Fibroblast of pulmonary artery (primary cell): ENCODE data around the gene CHCHD3.
A peak's percentile ranks its signal among the peaks of the same experiment; 100 is the strongest.

Source experiments
- DNase-seq: peaks from one replicate; pipeline ENCODE4 v3.0.0-alpha.2; 2010; ENCODE audit warnings: low read depth
- H3K4me3 ChIP-seq: replicated peaks from 2 replicates; pipeline ENCODE4 v1.5.1; 2011; ENCODE audit warnings: low read depth, mild to moderate bottlenecking, control low read depth, low read length, moderate library complexity
- CTCF ChIP-seq: IDR thresholded peaks from 2 replicates; pipeline ENCODE4 v1.5.1; 2011; ENCODE audit warnings: mild to moderate bottlenecking, control low read depth, low read length, inconsistent platforms; ENCODE audit errors: missing control alignments

CHCHD3 gene

GRCh38 chr7:132739271-132739955 is 342.5 kb downstream of the CHCHD3 start:
- H3K4me3 ChIP-seq: no peak overlapping the region
- no peak for TF ChIP-seq CTCF
- peak; percentile 92 for DNase-seq

GRCh38 chr7:132738254-132738653 is 343.6 kb downstream of the CHCHD3 start:
- no peak for TF ChIP-seq CTCF
- peak; percentile 72 for DNase-seq
- H3K4me3 ChIP-seq: no peak overlapping the region

GRCh38 chr7:132735476-132735875 is 346.4 kb downstream of the CHCHD3 start:
- no peak for TF ChIP-seq CTCF
- no peak for DNase-seq
- H3K4me3 ChIP-seq: no peak overlapping the region
